DOHH2 (cell line): ENCODE results near the gene NOSIP.

Experiments
- CTCF ChIP-seq: fragments of 200-600 bp; sonication (generic); IDR thresholded peaks from one replicate; pipeline ENCODE4 v1.5.1; 2014; ENCODE audit warnings: antibody characterized with exemption, mild to moderate bottlenecking, low read depth, low read length; ENCODE audit not compliant: poor library complexity, severe bottlenecking
- EZH2phosphoT487 ChIP-seq: fragments of 200-600 bp; sonication (generic); IDR thresholded peaks from 2 replicates; pipeline ENCODE4 v1.6.1; 2017; ENCODE audit warnings: borderline replicate concordance, mild to moderate bottlenecking, antibody characterized with exemption, low read length, moderate library complexity, mixed read lengths

DNA sequence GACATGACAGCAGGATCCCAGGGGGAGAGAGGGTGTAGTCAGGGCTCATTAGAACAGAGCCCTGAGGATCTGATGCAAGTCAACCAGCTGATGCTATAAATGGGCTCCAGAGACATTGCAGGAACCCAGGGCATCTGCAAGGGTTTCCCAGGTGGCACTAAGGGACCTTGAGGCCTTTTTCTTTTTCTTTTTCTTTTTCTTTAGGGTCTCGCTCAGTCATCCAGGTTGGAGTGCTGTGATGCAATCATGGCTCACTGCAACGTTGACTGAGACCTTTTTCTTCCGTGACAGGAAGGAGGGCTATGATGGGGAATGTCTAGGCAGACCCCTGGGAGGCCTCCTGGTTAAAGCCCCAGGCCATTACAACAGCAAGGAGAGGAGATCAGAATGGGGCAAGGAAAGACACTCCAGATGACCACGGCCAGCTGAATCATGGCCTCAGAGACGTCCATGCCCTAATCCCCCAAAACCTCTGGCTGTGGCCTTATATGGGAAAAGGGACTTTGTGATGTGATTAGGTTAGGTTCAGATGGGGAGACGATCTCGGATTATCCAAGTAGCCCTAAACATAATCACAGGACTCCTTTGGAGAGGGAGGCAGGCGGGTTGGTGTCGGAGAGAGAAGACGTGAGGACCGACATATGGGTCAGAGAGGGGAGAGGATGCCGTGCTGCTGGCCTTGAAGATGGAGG is 72.4 kb downstream of the NOSIP start:
- TF ChIP-seq CTCF: no peak
- no peak for TF ChIP-seq EZH2phosphoT487
